GM19455 (cell line): ENCODE results near the gene IQCH.

Experiments
- ATAC-seq: cut with Tn5 transposase; IDR thresholded peaks from one replicate; pipeline ENCODE4 v1.9.1; 2021; ENCODE audit not compliant: unreplicated experiment

Gene IQCH

GRCh38 chr15:67551207-67551743 lies 296.7 kb downstream of the IQCH start:
- no peak for ATAC-seq
